Upper lobe of left lung (tissue), 6 donors: ENCODE measurements around the gene PASD1. TPM values are rescaled to one million over a fixed set of nuclear protein-coding genes. Genes with fewer than 3 reads are reported as not detected.
A peak's percentile ranks its signal among the peaks of the same experiment; 100 is the strongest.
"Not testable (repeated sequence)": the region's sequence is repeated elsewhere in the genome, so short reads cannot be mapped to it uniquely, and the experiment has no call there.

Experiments used
- ATAC-seq, 2 donors: fragments of 200-7000 bp; cut with Tn5 transposase; one replicate each; pipeline ENCODE4 v1.9.1; 2022; ENCODE audit warnings: mild to moderate bottlenecking in 2 of 2, moderate library complexity in 2 of 2; ENCODE audit not compliant: low FRiP score in 2 of 2
- DNase-seq, 2 donors: peaks; one replicate each; pipeline ENCODE4 v3.0.0-alpha.2; 2019 to 2020
- H3K27ac ChIP-seq, 4 donors: fragments of 200-600 bp; sonication (generic); one replicate each; pipeline ENCODE4 v1.5.1; 2016 to 2019
- H3K27me3 ChIP-seq, 4 donors: fragments of 200-600 bp; sonication (generic); one replicate each; pipeline ENCODE4 v1.5.1; 2017 to 2019
- H3K36me3 ChIP-seq, 4 donors: fragments of 200-600 bp; sonication (generic); one replicate each; pipeline ENCODE4 v1.5.1; 2016 to 2019
- H3K4me1 ChIP-seq, 4 donors: fragments of 200-600 bp; sonication (generic); one replicate each; pipeline ENCODE4 v1.5.1; 2018 to 2019
- H3K4me3 ChIP-seq, 4 donors: fragments of 200-600 bp; sonication (generic); one replicate each; pipeline ENCODE4 v1.5.1; 2017 to 2019; ENCODE audit warnings: mild to moderate bottlenecking in 2 of 4, moderate library complexity in 1 of 4
- H3K9me3 ChIP-seq, 4 donors: fragments of 200-600 bp; sonication (generic); one replicate each; pipeline ENCODE4 v1.5.1; 2018 to 2019
- CTCF ChIP-seq, 6 experiments: fragments of 450-650 bp in 4 of 6; fragments of 200-600 bp in 2 of 6; sonication (generic) in 2 of 6; IDR thresholded peaks; one replicate each; pipeline ENCODE4 v1.5.1; 2016 to 2019; ENCODE audit warnings: antibody characterized with exemption in 6 of 6
- EP300 ChIP-seq, 4 donors: sonication (generic); formaldehyde crosslinking; IDR thresholded peaks; one replicate each; pipeline ENCODE4 v1.5.1; 2017; ENCODE audit warnings: antibody characterized with exemption in 4 of 4, control low read depth in 2 of 4
- POLR2A ChIP-seq, 4 donors: fragments of 450-650 bp; IDR thresholded peaks; one replicate each; pipeline ENCODE4 v1.5.1; 2016 to 2017; ENCODE audit warnings: antibody characterized with exemption in 4 of 4, mild to moderate bottlenecking in 2 of 4
- POLR2AphosphoS5 ChIP-seq, 2 donors: sonication (generic); formaldehyde crosslinking; IDR thresholded peaks; one replicate each; pipeline ENCODE4 v1.5.1; 2017; ENCODE audit warnings: antibody characterized with exemption in 2 of 2
- WGBS, 2 donors: methylation state at CpG; one replicate each; pipeline ENCODE4 v1.1.5; 2017 to 2018; 5-methylcytosine and 5-hydroxymethylcytosine counted together
- total RNA-seq, 6 donors: library from RNA; depleted of rRNA in 4 of 6; stranded (reverse); fragments of >200 nt in 4 of 6; gene quantifications; one replicate each; pipeline versions ENCODE4 v1.1.0 to v1.2.1, GENCODE V29; 2016 to 2021
- donor health status: DM: no; HTN: no; CAD: no; lungs with moderate emphysema.
- donor health status: DM: no; HTN: yes; CAD: no; lungs with severe emphysema.

PASD1 gene
- total RNA-seq, 6 donors from 2014 or later: not detected

GRCh38 chrX:151552743-151553142 is 10.7 kb upstream of the PASD1 start:
- ATAC-seq: no peak
- Histone ChIP-seq H3K27ac (no peak overlapping the region), H3K4me3 (no peak overlapping the region), H3K27me3 (peaks cover 0 to 5% (median 0%) of the 10 kb centered on the region in 4 donors), H3K36me3 (no peaks in the 10 kb centered on the region), H3K4me1 (no peaks in the 10 kb centered on the region), H3K9me3 (no peaks in the 10 kb centered on the region)
- WGBS, 2 donors: 46 to 51% methylated on average over 2 to 4 of the region's 4 CpGs
- TF ChIP-seq POLR2AphosphoS5 (IDR thresholded peaks at IDR 0.05) (no peak), POLR2A (IDR thresholded peaks at IDR 0.05) (no peak), EP300 (IDR thresholded peaks at IDR 0.05) (no peak), CTCF (IDR thresholded peaks at IDR 0.05) (no peak)
- DNase-seq: no peak

DNA sequence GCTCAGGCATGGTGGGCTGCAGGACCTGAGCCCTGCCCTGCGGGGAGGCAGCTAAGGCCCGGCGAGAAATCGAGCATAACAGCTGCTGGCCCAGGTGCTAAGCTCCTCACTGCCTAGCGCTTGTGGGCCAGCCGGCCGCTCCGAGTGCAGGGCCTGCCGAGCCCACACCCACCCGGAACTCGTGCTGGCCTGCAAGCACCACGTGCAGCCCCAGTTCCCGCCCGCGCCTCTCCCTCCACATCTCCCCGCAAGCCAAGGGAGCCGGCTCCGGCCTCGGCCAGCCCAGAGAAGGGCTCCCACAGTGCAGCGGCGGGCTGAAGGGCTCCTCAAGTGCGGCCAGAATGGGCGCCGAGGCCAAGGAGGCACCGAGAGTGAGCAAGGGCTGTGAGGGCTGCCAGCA is 8.2 kb upstream of the PASD1 start:
- ATAC-seq, H3K27me3 ChIP-seq, H3K9me3 ChIP-seq, H3K36me3 ChIP-seq, H3K4me1 ChIP-seq, H3K27ac ChIP-seq, H3K4me3 ChIP-seq: not testable (repeated sequence)
- 89% methylated on average over 18 of the region's 25 CpGs; no CpG with 5 or more reads in 1 of the 2 donors for WGBS, 2 donors
- peak in 1 of 2 donors; percentile 44 for DNase-seq

- H3K9me3 ChIP-seq, H3K4me1 ChIP-seq, H3K27ac ChIP-seq, ATAC-seq, H3K4me3 ChIP-seq, H3K27me3 ChIP-seq, H3K36me3 ChIP-seq: not testable (repeated sequence)
- DNase-seq: peak in 1 of 2 donors; percentile 20
- 100% methylated on average over 2 of the region's 21 CpGs; no CpG with 5 or more reads in 1 of the 2 donors for WGBS, 2 donors
Measured at GRCh38 chrX:151562485-151562884, 990 bp upstream of the PASD1 start.

GRCh38 chrX:151563003-151563402 is 472 bp upstream of the PASD1 start:
- not testable (repeated sequence) for H3K27me3 ChIP-seq, H3K9me3 ChIP-seq, H3K4me1 ChIP-seq, H3K27ac ChIP-seq, ATAC-seq, H3K36me3 ChIP-seq, H3K4me3 ChIP-seq
- 97% methylated on average over 19 of the region's 24 CpGs; no CpG with 5 or more reads in 1 of the 2 donors for WGBS, 2 donors
- DNase-seq: peak in 1 of 2 donors; percentile 30

DNA sequence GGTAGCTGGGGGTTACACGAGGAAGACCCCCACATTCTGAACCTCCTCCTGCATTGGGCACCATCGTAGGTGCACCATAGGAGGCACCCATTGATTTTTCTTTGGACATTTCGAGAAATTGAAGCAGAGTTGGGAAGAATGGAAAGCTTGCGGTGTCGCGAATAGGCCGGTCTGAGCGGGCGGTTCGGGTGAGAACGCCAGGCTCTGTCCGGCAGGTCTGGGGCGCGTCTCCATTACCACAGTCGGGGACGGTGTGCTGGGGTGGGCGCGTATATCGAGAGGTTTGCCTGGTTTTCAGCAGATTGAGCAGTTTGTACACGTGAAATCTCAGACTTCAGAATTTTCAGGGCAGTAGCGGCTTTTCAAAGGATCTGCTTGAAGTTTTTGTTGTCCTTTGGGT is 560 bp downstream of the PASD1 start:
- Histone ChIP-seq H3K36me3 (no peaks in the 10 kb centered on the region), H3K4me1 (no peaks in the 10 kb centered on the region), H3K27ac (no peak overlapping the region), H3K9me3 (no peaks in the 10 kb centered on the region), H3K27me3 (no peaks in the 10 kb centered on the region), H3K4me3 (no peak overlapping the region)
- ATAC-seq (peak in 1 of 2 donors; percentile 70), DNase-seq (peak in 1 of 2 donors; percentile 29)
- no peak for TF ChIP-seq CTCF (IDR thresholded peaks at IDR 0.05)
- TF ChIP-seq EP300 (IDR thresholded peaks at IDR 0.05): no peak
- TF ChIP-seq POLR2AphosphoS5 (IDR thresholded peaks at IDR 0.05): no peak
- TF ChIP-seq POLR2A (IDR thresholded peaks at IDR 0.05): no peak
- 97 to 98% methylated on average over 21 of the region's 21 CpGs for WGBS, 2 donors

GRCh38 chrX:151566872-151567271 is 3.4 kb downstream of the PASD1 start:
- not testable (repeated sequence) for H3K27ac ChIP-seq, H3K4me1 ChIP-seq, H3K36me3 ChIP-seq, DNase-seq, H3K9me3 ChIP-seq, H3K4me3 ChIP-seq, ATAC-seq, H3K27me3 ChIP-seq
- 86 to 94% methylated on average over 6 to 10 of the region's 10 CpGs for WGBS, 2 donors

DNA sequence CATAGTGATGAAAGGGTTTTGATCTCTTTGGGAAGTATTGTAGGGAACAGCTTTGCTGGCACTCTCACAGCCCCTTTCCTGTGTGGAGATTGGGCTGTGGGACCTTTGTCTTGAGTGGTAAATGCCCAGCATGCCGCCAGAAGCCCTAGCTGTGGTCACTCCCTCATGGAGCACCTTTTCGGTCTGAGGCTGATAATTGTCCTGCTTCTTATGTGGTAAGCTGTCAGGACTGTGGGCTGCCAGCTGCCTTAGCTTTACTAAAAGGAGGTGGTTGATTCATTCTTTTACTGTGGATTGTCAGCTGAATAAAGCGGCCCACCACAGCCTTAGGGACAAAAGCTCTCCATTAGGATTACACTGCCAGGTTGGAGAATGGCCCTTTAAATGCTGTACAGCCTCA is 7.1 kb downstream of the PASD1 start:
- DNase-seq (no peak), ATAC-seq (no peak)
- no peak for TF ChIP-seq EP300 (IDR thresholded peaks at IDR 0.05)
- no peak for TF ChIP-seq POLR2A (IDR thresholded peaks at IDR 0.05)
- TF ChIP-seq POLR2AphosphoS5 (IDR thresholded peaks at IDR 0.05): no peak
- no peak for TF ChIP-seq CTCF (IDR thresholded peaks at IDR 0.05)
- 76% methylated on average over 3 of the region's 3 CpGs; no CpG with 5 or more reads in 1 of the 2 donors for WGBS, 2 donors
- no peak overlapping the region for H3K4me3 ChIP-seq
- no peaks in the 10 kb centered on the region for H3K9me3 ChIP-seq
- H3K36me3 ChIP-seq: no peaks in the 10 kb centered on the region
- H3K4me1 ChIP-seq: no peaks in the 10 kb centered on the region
- no peak overlapping the region for H3K27ac ChIP-seq
- H3K27me3 ChIP-seq: no peaks in the 10 kb centered on the region

DNA sequence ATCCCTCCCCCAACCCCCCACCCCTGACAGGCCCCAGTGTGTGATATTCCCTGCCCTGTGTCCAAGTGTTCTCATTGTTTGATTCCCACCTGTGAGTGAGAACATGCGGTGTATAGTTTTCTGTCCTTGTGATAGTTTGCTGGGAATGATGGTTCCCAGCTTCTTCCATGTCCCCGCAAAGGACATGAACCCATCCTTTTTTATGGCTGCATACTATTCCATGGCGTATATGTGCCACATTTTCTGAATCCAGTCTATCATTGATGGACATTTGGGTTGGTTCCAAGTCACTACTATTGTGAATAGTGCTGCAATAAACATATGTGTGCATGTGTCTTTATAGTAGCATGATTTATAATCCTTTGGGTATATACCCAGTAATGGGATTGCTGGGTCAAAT is 29.9 kb downstream of the PASD1 start:
- WGBS, 2 donors: 91 to 100% methylated on average over 3 of the region's 3 CpGs
- H3K27ac ChIP-seq, H3K4me1 ChIP-seq, H3K27me3 ChIP-seq, H3K36me3 ChIP-seq, ATAC-seq, H3K9me3 ChIP-seq, H3K4me3 ChIP-seq, DNase-seq: not testable (repeated sequence)
